Fibroblast of mammary gland (primary cell): Measurements from ENCODE around the gene PRKRA.
A peak's percentile ranks its signal among the peaks of the same experiment; 100 is the strongest.
"Not testable (repeated sequence)": the region's sequence is repeated elsewhere in the genome, so short reads cannot be mapped to it uniquely, and the experiment has no call there.

Source experiments
- DNase-seq: peaks from one replicate; pipeline ENCODE4 v3.0.0-alpha.2; 2010; ENCODE audit warnings: low read depth
- H3K4me3 ChIP-seq: 2 replicates; pipeline ENCODE4 v1.5.1; 2011; ENCODE audit warnings: low read depth, mild to moderate bottlenecking, low read length, moderate library complexity; ENCODE audit not compliant: control insufficient read depth
- CTCF ChIP-seq: conservative IDR thresholded peaks from 2 replicates; pipeline ENCODE4 v1.5.1; 2011; ENCODE audit warnings: low read depth, low read length, inconsistent platforms; ENCODE audit not compliant: control insufficient read depth, insufficient read depth

Gene PRKRA

DNA sequence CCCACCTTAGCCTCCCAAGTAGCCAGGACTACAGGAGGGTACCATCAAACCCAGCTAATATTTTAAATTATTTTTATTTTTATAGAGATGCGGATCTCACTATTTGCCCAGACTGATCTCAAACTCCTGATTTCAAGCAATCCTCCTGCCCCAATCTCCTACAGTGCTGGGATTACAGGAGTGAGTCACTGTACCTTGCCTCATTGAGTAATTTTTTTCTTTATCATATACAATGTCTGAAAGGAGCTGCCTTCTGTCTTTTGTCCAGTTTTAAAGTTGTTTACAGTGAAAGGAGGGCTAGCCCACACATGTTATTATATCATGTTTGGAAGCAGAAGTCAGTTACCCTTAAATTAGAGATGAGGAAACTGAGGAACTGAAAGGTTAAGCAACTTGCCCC is 32.5 kb downstream of the PRKRA start:
- no peak for TF ChIP-seq CTCF
- no peak overlapping the region for H3K4me3 ChIP-seq
- peak; percentile 34 for DNase-seq

DNA sequence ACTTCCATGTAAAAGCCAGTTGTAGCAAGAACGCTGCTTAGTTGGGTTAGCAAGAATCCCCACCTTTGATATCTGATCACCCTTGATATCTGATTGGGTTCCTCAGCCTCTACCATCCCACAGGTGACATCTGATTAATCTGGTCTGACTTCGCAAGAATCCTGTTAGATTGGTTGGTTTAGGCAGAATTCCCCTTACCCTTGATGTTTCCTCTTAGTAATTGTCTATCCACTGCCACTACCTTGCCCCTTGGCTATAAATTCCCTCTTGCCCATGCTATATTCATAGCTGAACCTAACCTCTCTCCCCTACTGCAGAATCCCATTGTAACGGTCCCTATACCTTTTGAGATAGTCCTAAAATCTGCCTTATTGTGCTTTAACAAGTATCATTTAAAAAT is 33.1 kb downstream of the PRKRA start:
- DNase-seq, result no peak
- no peak overlapping the region for H3K4me3 ChIP-seq
- TF ChIP-seq CTCF, result no peak

- DNase-seq, result no peak
- TF ChIP-seq CTCF, result no peak
- no peak overlapping the region for H3K4me3 ChIP-seq
These were observed 35.0 kb downstream of the PRKRA start for GRCh38 chr2:178415979-178416378.

GRCh38 chr2:178414266-178415247 is 36.4 kb downstream of the PRKRA start:
- peak; percentile 98 for TF ChIP-seq CTCF
- DNase-seq, result peak; percentile 98
- peak overlapping the region; percentile 68 for H3K4me3 ChIP-seq

DNA sequence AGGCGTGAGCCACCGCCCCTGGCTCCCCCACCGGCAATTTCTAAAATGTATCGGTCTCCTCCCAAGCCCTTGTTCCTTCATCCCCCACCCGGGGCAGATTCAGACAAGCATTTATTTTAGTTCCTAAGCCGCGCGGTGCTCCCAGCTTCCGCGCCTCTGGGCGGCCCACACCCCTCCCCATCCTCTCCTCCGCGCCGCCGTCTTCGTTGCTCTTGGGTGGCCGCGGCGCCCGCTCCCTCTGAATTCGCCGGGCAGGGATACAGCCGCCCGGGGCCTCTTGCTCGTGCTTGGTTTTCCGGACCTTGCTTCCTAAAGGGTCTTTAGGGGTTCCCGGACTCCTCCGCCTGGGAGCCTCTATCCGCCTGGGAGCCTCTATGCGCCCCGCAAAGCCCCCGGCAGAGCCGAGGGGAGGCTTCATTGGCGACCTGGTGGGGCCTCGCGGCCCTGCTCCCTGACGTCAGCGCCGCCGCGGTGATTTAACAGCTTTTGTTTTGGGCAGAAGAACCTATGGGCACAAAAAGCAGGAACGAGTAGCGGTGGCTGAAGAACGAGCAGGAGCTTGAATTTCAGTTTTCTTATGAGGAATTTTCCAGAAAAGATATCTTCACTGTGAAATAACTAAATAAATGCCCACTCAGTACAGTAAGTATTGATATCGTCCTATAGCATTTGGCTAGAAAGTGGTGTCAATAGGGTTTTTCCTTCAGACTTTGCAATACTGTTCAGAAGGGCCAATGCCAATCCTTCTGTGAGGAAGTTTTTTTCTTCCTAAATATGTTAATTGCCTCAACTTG is 37.3 kb downstream of the PRKRA start:
- DNase-seq, result peak; percentile 76
- peak overlapping the region; percentile 68 for H3K4me3 ChIP-seq
- no peak for TF ChIP-seq CTCF

DNA sequence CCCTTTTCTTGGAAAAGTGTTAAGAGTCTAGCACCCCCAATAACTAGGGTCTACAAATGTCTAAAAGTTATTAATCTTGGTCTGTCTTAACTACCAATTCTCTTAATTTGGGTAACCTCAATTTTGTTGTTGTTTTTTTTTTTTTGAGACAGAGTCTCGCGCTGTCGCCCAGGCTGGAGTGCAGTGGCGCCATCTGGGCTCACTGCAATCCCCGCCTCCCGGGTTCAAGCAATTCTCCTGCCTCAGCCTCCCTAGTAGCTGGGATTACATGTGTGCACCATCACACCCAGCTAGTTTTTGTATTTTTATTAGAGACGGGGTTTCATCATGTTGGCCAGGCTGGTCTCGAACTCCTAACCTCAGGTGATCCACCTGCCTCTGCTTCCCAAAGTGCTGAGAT is 38.5 kb downstream of the PRKRA start:
- not testable (repeated sequence) for DNase-seq

GRCh38 chr2:178412047-178412446 is 38.9 kb downstream of the PRKRA start:
- TF ChIP-seq CTCF, result no peak
- no peak for DNase-seq
- no peak overlapping the region for H3K4me3 ChIP-seq

More for the DNA sequence above, 38.5 kb downstream of the PRKRA start:
- H3K4me3 ChIP-seq, result not testable (repeated sequence)
